Hepatocyte (in vitro differentiated cells): ENCODE measurements around the gene NSUN7. TPM values are rescaled to one million over a fixed set of nuclear protein-coding genes. Genes with fewer than 3 reads are reported as not detected.

Experiments used
- DNase-seq: peaks from one replicate; pipeline ENCODE4 v3.0.0-alpha.2; 2016; ENCODE audit warnings: low spot score
- H2AFZ ChIP-seq: fragments of 200-600 bp; sonication (generic); 2 replicates; pipeline ENCODE4 v1.6.0; 2016; ENCODE audit warnings: antibody characterized with exemption, mild to moderate bottlenecking
- H3K27ac ChIP-seq: fragments of 200-600 bp; sonication (generic); 2 replicates; pipeline ENCODE4 v1.5.1; 2016; ENCODE audit warnings: mild to moderate bottlenecking
- H3K27me3 ChIP-seq: fragments of 200-600 bp; sonication (generic); 2 replicates; pipeline ENCODE4 v1.6.1; 2016
- H3K36me3 ChIP-seq: fragments of 200-600 bp; sonication (generic); replicated peaks from 2 replicates; pipeline ENCODE4 v1.5.1; 2016; ENCODE audit warnings: low read depth; ENCODE audit not compliant: insufficient read depth
- H3K4me1 ChIP-seq: fragments of 200-600 bp; sonication (generic); 2 replicates; pipeline ENCODE4 v1.5.1; 2016; ENCODE audit warnings: mild to moderate bottlenecking, moderate library complexity; ENCODE audit not compliant: insufficient read depth
- H3K4me2 ChIP-seq: fragments of 200-600 bp; sonication (generic); 2 replicates; pipeline ENCODE4 v1.6.0; 2016
- H3K4me3 ChIP-seq: fragments of 200-600 bp; sonication (generic); 2 replicates; pipeline ENCODE4 v1.5.1; 2016; ENCODE audit warnings: mild to moderate bottlenecking
- H3K79me2 ChIP-seq: fragments of 200-600 bp; sonication (generic); 2 replicates; pipeline ENCODE4 v1.6.0; 2017; ENCODE audit warnings: mild to moderate bottlenecking
- H3K9me2 ChIP-seq: fragments of 200-600 bp; sonication (generic); replicated peaks from 2 replicates; pipeline ENCODE4 v1.6.0; 2017; ENCODE audit warnings: mild to moderate bottlenecking; ENCODE audit not compliant: insufficient read depth
- H3K9me3 ChIP-seq: fragments of 200-600 bp; sonication (generic); 2 replicates; pipeline ENCODE4 v1.5.1; 2016; ENCODE audit warnings: low read depth, mild to moderate bottlenecking
- H4K20me1 ChIP-seq: fragments of 200-600 bp; sonication (generic); 2 replicates; pipeline ENCODE4 v1.6.0; 2016; ENCODE audit warnings: mild to moderate bottlenecking; ENCODE audit not compliant: insufficient read depth, poor library complexity, severe bottlenecking
- CTCF ChIP-seq: fragments of 200-600 bp; sonication (generic); IDR thresholded peaks from 2 replicates; pipeline ENCODE4 v1.5.1; 2016; ENCODE audit warnings: antibody characterized with exemption, mild to moderate bottlenecking; ENCODE audit not compliant: poor library complexity
- EZH2 ChIP-seq: fragments of 200-600 bp; sonication (generic); IDR thresholded peaks from 2 replicates; pipeline ENCODE4 v1.6.1; 2016; ENCODE audit warnings: antibody characterized with exemption, mild to moderate bottlenecking, borderline replicate concordance
- EZH2phosphoT487 ChIP-seq: fragments of 200-600 bp; sonication (generic); IDR thresholded peaks from one replicate; pipeline ENCODE4 v1.6.1; 2018; ENCODE audit warnings: antibody characterized with exemption, mild to moderate bottlenecking, low read depth, moderate library complexity; ENCODE audit not compliant: unreplicated experiment, severe bottlenecking
- WGBS: methylation state at CpG from one replicate; pipeline ENCODE4 v1.1.6; 2016; ENCODE audit warnings: low lambda C conversion rate; ENCODE audit errors: missing lambda C conversion rate; 5-methylcytosine and 5-hydroxymethylcytosine counted together
- polyA plus RNA-seq: library from polyadenylated mRNA; unstranded; fragments of >200 nt; fragmentation: Nextera tagmentation; extraction: Ambion mirVana; gene quantifications from 2 replicates; pipeline ENCODE4 v1.2.1, GENCODE V29; 2016
- small RNA-seq: library from RNA; depleted of rRNA; stranded (forward); fragments of <200 nt; gene quantifications from one replicate; pipeline ENCODE3, GENCODE V24; 2014
- total RNA-seq: library from RNA; depleted of rRNA; stranded (reverse); fragments of >200 nt; gene quantifications from 2 replicates; pipeline ENCODE4 v1.2.3, GENCODE V29; 2014

NSUN7 gene
- total and polyA plus RNA-seq, 2 experiments from 2014 or later: 4.6 to 8.0 TPM

- peak overlapping the region; percentile 99 for H3K4me2 ChIP-seq
- peak overlapping the region; percentile 33 for H2AFZ ChIP-seq
- H3K79me2 ChIP-seq: no peaks in the 10 kb centered on the region
- 4% methylated on average over 32 of the region's 51 CpGs for WGBS
- no peaks in the 10 kb centered on the region for H3K36me3 ChIP-seq
- peak overlapping the region; percentile 65 for H3K4me3 ChIP-seq
- H3K4me1 ChIP-seq: peaks cover 5% of the 10 kb centered on the region
- no peaks in the 10 kb centered on the region for H3K9me2 ChIP-seq
- TF ChIP-seq EZH2phosphoT487 (no peak), EZH2 (no peak), CTCF (no peak)
- peak; percentile 84 for DNase-seq
- H3K27ac ChIP-seq: no peak overlapping the region
- H3K27me3 ChIP-seq: no peaks in the 10 kb centered on the region
- no peaks in the 10 kb centered on the region for H4K20me1 ChIP-seq
- no peaks in the 10 kb centered on the region for H3K9me3 ChIP-seq
These were observed 107.1 kb downstream of the NSUN7 start for GRCh38 chr4:40856840-40857362.

GRCh38 chr4:40857956-40858355 lies 108.2 kb downstream of the NSUN7 start:
- no peak for TF ChIP-seq CTCF
- TF ChIP-seq EZH2phosphoT487: no peak
- TF ChIP-seq EZH2: no peak
- WGBS: 90% methylated on average over 2 of the region's 2 CpGs
- H3K4me1 ChIP-seq: peaks cover 5% of the 10 kb centered on the region
- no peaks in the 10 kb centered on the region for H4K20me1 ChIP-seq
- no peak overlapping the region for H3K4me3 ChIP-seq
- no peak for DNase-seq
- no peaks in the 10 kb centered on the region for H3K36me3 ChIP-seq
- no peaks in the 10 kb centered on the region for H3K9me2 ChIP-seq
- H3K9me3 ChIP-seq: no peaks in the 10 kb centered on the region
- no peaks in the 10 kb centered on the region for H3K79me2 ChIP-seq
- H2AFZ ChIP-seq: no peak overlapping the region
- no peak overlapping the region for H3K27ac ChIP-seq
- H3K4me2 ChIP-seq: no peak overlapping the region
- H3K27me3 ChIP-seq: no peaks in the 10 kb centered on the region

- Histone ChIP-seq H3K36me3 (no peaks in the 10 kb centered on the region), H3K4me3 (no peak overlapping the region), H3K27ac (no peak overlapping the region), H3K4me2 (no peak overlapping the region), H4K20me1 (no peaks in the 10 kb centered on the region), H3K9me2 (no peaks in the 10 kb centered on the region), H3K9me3 (no peaks in the 10 kb centered on the region), H2AFZ (no peak overlapping the region), H3K27me3 (no peaks in the 10 kb centered on the region), H3K79me2 (no peaks in the 10 kb centered on the region), H3K4me1 (peaks cover 5% of the 10 kb centered on the region)
- 95% methylated on average over 2 of the region's 2 CpGs for WGBS
- no peak for TF ChIP-seq CTCF
- TF ChIP-seq EZH2phosphoT487: no peak
- TF ChIP-seq EZH2: no peak
- no peak for DNase-seq
These were observed 109.2 kb downstream of the NSUN7 start for GRCh38 chr4:40858962-40859361.

Small RNA genes lying within 50 kb of the gene (small RNA-seq; reads per million reads assigned to genes)
- gene RF00019: not detected

Other genes with a start within 250 kb of the NSUN7 start
- 126 and 137 TPM in 2 replicates for gene RBM47, start 120.1 kb upstream of the NSUN7 start, total RNA-seq
- 44.9 and 49.8 TPM in 2 replicates for gene RBM47, start 120.1 kb upstream of the NSUN7 start, polyA plus RNA-seq